Trophoblast cell (in vitro differentiated cells and primary cell): ENCODE results near the gene SELENOW.
"Not testable (repeated sequence)": the region's sequence is repeated elsewhere in the genome, so short reads cannot be mapped to it uniquely, and the experiment has no call there.

Experiments used
- DNase-seq, 2 donors: peaks; one replicate each; pipeline ENCODE4 v3.0.0-alpha.2; 2016
- H2AFZ ChIP-seq: 2 replicates; pipeline ENCODE4 v1.6.1; 2013; ENCODE audit warnings: low read length, moderate library complexity, mild to moderate bottlenecking; ENCODE audit not compliant: insufficient read depth, poor library complexity
- H2AK5ac ChIP-seq: 2 replicates; pipeline ENCODE4 v1.6.1; 2013; ENCODE audit warnings: mild to moderate bottlenecking, low read length
- H2BK120ac ChIP-seq: 2 replicates; pipeline ENCODE4 v1.6.1; 2013; ENCODE audit warnings: low read length, mild to moderate bottlenecking, moderate library complexity; ENCODE audit not compliant: insufficient read depth, poor library complexity
- H2BK12ac ChIP-seq: 2 replicates; pipeline ENCODE4 v1.6.1; 2013; ENCODE audit warnings: mild to moderate bottlenecking, low read length, moderate library complexity
- H2BK5ac ChIP-seq: 2 replicates; pipeline ENCODE4 v1.6.1; 2013; ENCODE audit warnings: low read length, low read depth, moderate library complexity, mild to moderate bottlenecking; ENCODE audit not compliant: poor library complexity
- H3K14ac ChIP-seq: 2 replicates; pipeline ENCODE4 v1.6.1; 2013; ENCODE audit warnings: mild to moderate bottlenecking, low read length
- H3K18ac ChIP-seq: 2 replicates; pipeline ENCODE4 v1.6.1; 2013; ENCODE audit warnings: mild to moderate bottlenecking, low read length
- H3K23ac ChIP-seq: 2 replicates; pipeline ENCODE4 v1.6.1; 2013; ENCODE audit warnings: low read length
- H3K27ac ChIP-seq: 2 replicates; pipeline ENCODE4 v1.5.1; 2013; ENCODE audit warnings: low read depth, mild to moderate bottlenecking, inconsistent platforms, low read length, moderate library complexity
- H3K27me3 ChIP-seq: 2 replicates; pipeline ENCODE4 v1.6.1; 2013; ENCODE audit warnings: inconsistent platforms, mild to moderate bottlenecking, low read length, moderate library complexity; ENCODE audit not compliant: insufficient read depth
- H3K36me3 ChIP-seq, 2 experiments: 1 replicate in 1 of 2; 2 replicates in 1 of 2; pipeline ENCODE4 v1.6.1; 2013; ENCODE audit warnings: low read length in 2 of 2, mild to moderate bottlenecking in 2 of 2, moderate library complexity in 1 of 2; ENCODE audit not compliant: insufficient read depth in 2 of 2, control insufficient read depth in 1 of 2
- H3K4ac ChIP-seq: 2 replicates; pipeline ENCODE4 v1.6.1; 2013; ENCODE audit warnings: low read depth, mild to moderate bottlenecking, low read length, moderate library complexity
- H3K4me1 ChIP-seq, 2 experiments: 1 replicate in 1 of 2; 2 replicates in 1 of 2; pipeline ENCODE4 v1.6.1; 2013; ENCODE audit warnings: low read length in 2 of 2, mild to moderate bottlenecking in 2 of 2, moderate library complexity in 1 of 2; ENCODE audit not compliant: insufficient read depth in 2 of 2, control insufficient read depth in 1 of 2
- H3K4me2 ChIP-seq: 2 replicates; pipeline ENCODE4 v1.6.1; 2013; ENCODE audit warnings: inconsistent platforms, mild to moderate bottlenecking, low read length, moderate library complexity
- H3K4me3 ChIP-seq: 2 replicates; pipeline ENCODE4 v1.5.1; 2013; ENCODE audit warnings: mild to moderate bottlenecking, low read depth, low read length, inconsistent platforms
- H3K79me1 ChIP-seq: one replicate; pipeline ENCODE4 v1.6.1; 2013; ENCODE audit warnings: low read length
- H3K79me2 ChIP-seq: 2 replicates; pipeline ENCODE4 v1.6.1; 2013; ENCODE audit warnings: low read length, mild to moderate bottlenecking; ENCODE audit not compliant: control insufficient read depth, insufficient read depth, poor library complexity
- H3K9ac ChIP-seq: 2 replicates; pipeline ENCODE4 v1.6.1; 2013; ENCODE audit warnings: mild to moderate bottlenecking, low read length
- H3K9me3 ChIP-seq: 2 replicates; pipeline ENCODE4 v1.6.1; 2013; ENCODE audit warnings: low read depth, mild to moderate bottlenecking, control low read depth, inconsistent platforms, low read length; ENCODE audit not compliant: insufficient read depth
- H4K12ac ChIP-seq: 2 replicates; pipeline ENCODE4 v1.6.1; 2013; ENCODE audit warnings: low read depth, mild to moderate bottlenecking, low read length, moderate library complexity
- H4K8ac ChIP-seq: 2 replicates; pipeline ENCODE4 v1.6.1; 2013; ENCODE audit warnings: low read depth, mild to moderate bottlenecking, low read length, moderate library complexity
- H4K91ac ChIP-seq: one replicate; pipeline ENCODE4 v1.6.1; 2013; ENCODE audit warnings: low read depth, mild to moderate bottlenecking, low read length, moderate library complexity
- WGBS: extraction: QIAGEN DNeasy Blood & Tissue Kit; methylation state at CpG from one replicate; pipeline ENCODE4 v1.1.7; 2013; ENCODE audit warnings: missing lambda C conversion rate; ENCODE audit not compliant: insufficient read length, insufficient coverage; ENCODE audit errors: extremely low coverage; 5-methylcytosine and 5-hydroxymethylcytosine counted together

The SELENOW gene

DNA sequence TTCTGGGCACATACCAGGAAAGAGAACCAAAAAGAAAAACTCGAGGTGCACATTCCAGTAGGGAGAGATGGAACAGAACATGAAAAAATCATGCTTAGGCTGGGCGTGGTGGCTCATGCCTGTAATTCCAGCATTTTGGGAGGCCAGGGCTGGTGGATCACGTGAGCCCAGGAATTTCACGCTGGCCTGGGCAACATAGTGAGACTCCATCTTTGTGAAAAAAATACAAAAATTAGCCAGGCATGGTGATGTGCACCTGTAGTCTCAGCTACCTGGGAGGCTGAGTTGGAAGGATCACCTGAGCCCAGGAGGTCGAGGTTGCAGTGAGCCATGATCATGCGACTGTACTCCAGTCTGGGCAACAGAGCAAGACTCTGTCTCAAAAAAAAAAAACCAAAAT lies 7.2 kb upstream of the SELENOW start:
- not testable (repeated sequence) for H4K8ac ChIP-seq, H3K79me2 ChIP-seq, H2BK12ac ChIP-seq, H3K4me3 ChIP-seq, H3K14ac ChIP-seq, H2AK5ac ChIP-seq, H3K9ac ChIP-seq, H3K79me1 ChIP-seq, H3K4ac ChIP-seq, H2AFZ ChIP-seq, H4K12ac ChIP-seq, H3K4me2 ChIP-seq, H3K4me1 ChIP-seq, H2BK5ac ChIP-seq, H2BK120ac ChIP-seq, H3K9me3 ChIP-seq, H3K23ac ChIP-seq, H3K27me3 ChIP-seq, H3K18ac ChIP-seq, H4K91ac ChIP-seq, H3K36me3 ChIP-seq, H3K27ac ChIP-seq, DNase-seq
- WGBS = no CpG with 5 or more reads among the region's 6 CpGs

DNA sequence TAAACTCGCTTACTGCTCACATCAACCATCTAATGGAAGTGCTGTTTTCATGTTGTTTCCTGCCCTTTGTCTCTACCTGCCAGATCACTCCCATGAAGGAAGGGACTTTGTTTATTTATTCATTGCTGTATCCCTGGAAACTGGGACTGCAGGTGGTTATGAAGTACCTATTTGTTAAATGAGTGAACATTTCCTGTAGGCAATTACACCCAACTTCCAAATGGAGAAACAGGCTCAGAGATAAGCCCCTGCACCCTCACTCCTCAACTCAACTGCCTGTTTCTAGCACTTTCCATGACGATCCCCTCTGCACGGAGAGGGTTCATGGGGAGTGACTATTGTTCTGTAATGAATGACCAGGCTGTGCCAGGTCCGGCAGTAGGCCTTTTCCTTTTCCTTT lies 1.9 kb upstream of the SELENOW start:
- peaks cover 12 to 13% of the 10 kb centered on the region in 2 experiments for H3K36me3 ChIP-seq
- no peak overlapping the region for H3K4me3 ChIP-seq
- no peak overlapping the region for H2BK120ac ChIP-seq
- no peak overlapping the region for H2AFZ ChIP-seq
- H3K9ac ChIP-seq = no peak overlapping the region
- DNase-seq = peak; percentile 25 to 48
- no peak overlapping the region for H4K8ac ChIP-seq
- peaks cover 12% of the 10 kb centered on the region for H3K79me1 ChIP-seq
- H3K9me3 ChIP-seq = no peaks in the 10 kb centered on the region
- no peaks in the 10 kb centered on the region for H3K27me3 ChIP-seq
- H3K4me1 ChIP-seq = peaks cover 4 to 7% of the 10 kb centered on the region in 2 experiments
- WGBS = no CpG with 5 or more reads among the region's 4 CpGs
- no peak overlapping the region for H3K4me2 ChIP-seq
- H3K23ac ChIP-seq = no peak overlapping the region
- H3K18ac ChIP-seq = no peak overlapping the region
- H4K12ac ChIP-seq = no peak overlapping the region
- H3K4ac ChIP-seq = no peak overlapping the region
- H3K14ac ChIP-seq = no peak overlapping the region
- H2AK5ac ChIP-seq = no peak overlapping the region
- H4K91ac ChIP-seq = no peak overlapping the region
- peaks cover 23% of the 10 kb centered on the region for H3K79me2 ChIP-seq
- H2BK12ac ChIP-seq = no peak overlapping the region
- H3K27ac ChIP-seq = no peak overlapping the region
- no peak overlapping the region for H2BK5ac ChIP-seq

- H3K27me3 ChIP-seq, H3K27ac ChIP-seq, H3K14ac ChIP-seq, H3K4ac ChIP-seq, H2AK5ac ChIP-seq, H4K8ac ChIP-seq, H3K9ac ChIP-seq, H3K23ac ChIP-seq, H2BK120ac ChIP-seq, H4K91ac ChIP-seq, H3K9me3 ChIP-seq, DNase-seq, H2AFZ ChIP-seq, H4K12ac ChIP-seq, H3K18ac ChIP-seq, H2BK5ac ChIP-seq, H3K4me1 ChIP-seq, H2BK12ac ChIP-seq: not testable (repeated sequence)
- Histone ChIP-seq H3K4me2 (peak overlapping the region; percentile 67), H3K36me3 (peaks cover 18 to 19% of the 10 kb centered on the region in 2 experiments), H3K79me2 (peaks cover 23% of the 10 kb centered on the region), H3K79me1 (peaks cover 12% of the 10 kb centered on the region), H3K4me3 (peak overlapping the region; percentile 78)
- WGBS = no CpG with 5 or more reads among the region's 23 CpGs
These were observed 1.1 kb upstream of the SELENOW start for GRCh38 chr19:47777245-47778048.

DNA sequence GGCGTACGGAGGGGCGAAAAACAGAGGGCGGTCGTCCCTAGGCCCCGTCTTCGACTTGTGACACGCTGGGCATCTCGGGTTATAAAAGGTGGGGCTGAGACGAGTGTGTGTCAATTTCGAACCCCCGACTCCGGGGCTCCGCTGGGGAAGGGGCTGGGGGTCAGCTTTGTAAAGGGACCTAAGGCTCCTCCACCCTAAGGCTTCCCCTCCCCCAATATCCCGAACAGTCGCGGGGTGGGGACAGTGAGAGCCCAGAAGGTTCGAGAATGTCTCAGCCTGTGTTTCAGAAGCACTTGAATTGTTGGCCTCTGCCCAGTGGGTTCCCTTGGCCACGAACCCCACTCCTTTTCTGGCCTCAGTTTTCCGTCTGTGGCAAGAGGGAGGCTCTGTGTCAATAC lies 450 bp downstream of the SELENOW start:
- peak overlapping the region; percentile 92 for H4K91ac ChIP-seq
- H2BK12ac ChIP-seq = no peak overlapping the region
- H3K4me1 ChIP-seq = peaks cover 4 to 7% of the 10 kb centered on the region in 2 experiments
- no peaks in the 10 kb centered on the region for H3K9me3 ChIP-seq
- no peak overlapping the region for H2BK120ac ChIP-seq
- H3K4ac ChIP-seq = peak overlapping the region; percentile 75
- H3K4me3 ChIP-seq = peak overlapping the region; percentile 78
- peak overlapping the region; percentile 86 for H3K9ac ChIP-seq
- no peak for DNase-seq
- no peaks in the 10 kb centered on the region for H3K27me3 ChIP-seq
- no CpG with 5 or more reads among the region's 20 CpGs for WGBS
- peak overlapping the region; percentile 19 for H3K27ac ChIP-seq
- peaks cover 23 to 31% of the 10 kb centered on the region in 2 experiments for H3K36me3 ChIP-seq
- no peak overlapping the region for H3K23ac ChIP-seq
- peak overlapping the region; percentile 41 for H3K18ac ChIP-seq
- H2BK5ac ChIP-seq = peak overlapping the region; percentile 96
- peak overlapping the region; percentile 67 for H3K4me2 ChIP-seq
- peak overlapping the region; percentile 18 for H2AK5ac ChIP-seq
- no peak overlapping the region for H2AFZ ChIP-seq
- H4K12ac ChIP-seq = peak overlapping the region; percentile 54
- H3K79me2 ChIP-seq = peaks cover 23% of the 10 kb centered on the region
- peaks cover 12% of the 10 kb centered on the region for H3K79me1 ChIP-seq
- peak overlapping the region; percentile 47 for H3K14ac ChIP-seq
- peak overlapping the region; percentile 81 for H4K8ac ChIP-seq
